HEK293 (cell line): Measurements from ENCODE around the gene STXBP3.
A peak's percentile ranks its signal among the peaks of the same experiment; 100 is the strongest.

Experiments
- BCL11B ChIP-seq: fragments of 450-650 bp; formaldehyde crosslinking; IDR thresholded peaks from 2 replicates; pipeline ENCODE4 v1.5.1; 2016; ENCODE audit warnings: low read depth, missing biosample characterization, missing genetic modification characterization
- IKZF3 ChIP-seq: fragments of 450-650 bp; IDR thresholded peaks from 2 replicates; pipeline ENCODE4 v1.5.0; 2018; ENCODE audit warnings: missing biosample characterization, mild to moderate bottlenecking, missing genetic modification characterization, moderate library complexity
- KLF1 ChIP-seq: fragments of 450-650 bp; formaldehyde crosslinking; IDR thresholded peaks from 2 replicates; pipeline ENCODE4 v1.5.1; 2016; ENCODE audit warnings: missing biosample characterization, missing genetic modification characterization
- KLF10 ChIP-seq: fragments of 450-650 bp; IDR thresholded peaks from 2 replicates; pipeline ENCODE4 v1.5.1; 2018; ENCODE audit warnings: missing biosample characterization, mild to moderate bottlenecking, missing genetic modification characterization
- KLF8 ChIP-seq: fragments of 450-650 bp; formaldehyde crosslinking; IDR thresholded peaks from 2 replicates; pipeline ENCODE4 v1.5.1; 2016; ENCODE audit warnings: missing biosample characterization, missing genetic modification characterization
- MEIS1 ChIP-seq: sonication (generic); formaldehyde crosslinking; IDR thresholded peaks from 2 replicates; pipeline ENCODE4 v1.8.1; 2022; ENCODE audit warnings: missing genetic modification reagents, mild to moderate bottlenecking, borderline replicate concordance
- OVOL3 ChIP-seq: fragments of 450-650 bp; formaldehyde crosslinking; IDR thresholded peaks from 2 replicates; pipeline ENCODE4 v1.5.1; 2016; ENCODE audit warnings: missing biosample characterization, missing genetic modification characterization
- SCRT2 ChIP-seq: fragments of 450-650 bp; formaldehyde crosslinking; IDR thresholded peaks from 2 replicates; pipeline ENCODE4 v1.5.1; 2016; ENCODE audit warnings: missing biosample characterization, missing genetic modification characterization
- SP3 ChIP-seq: fragments of 450-650 bp; formaldehyde crosslinking; IDR thresholded peaks from 2 replicates; pipeline ENCODE4 v1.5.1; 2016; ENCODE audit warnings: missing biosample characterization, missing genetic modification characterization
- YY2 ChIP-seq: fragments of 450-650 bp; formaldehyde crosslinking; IDR thresholded peaks from 2 replicates; pipeline ENCODE4 v1.5.1; 2016; ENCODE audit warnings: missing biosample characterization, missing genetic modification characterization
- ZBTB17 ChIP-seq: fragments of 450-650 bp; formaldehyde crosslinking; IDR thresholded peaks from 2 replicates; pipeline ENCODE4 v1.5.1; 2016; ENCODE audit warnings: missing biosample characterization, missing genetic modification characterization
- ZFP37 ChIP-seq: fragments of 450-650 bp; formaldehyde crosslinking; IDR thresholded peaks from 2 replicates; pipeline ENCODE4 v1.5.1; 2016; ENCODE audit warnings: missing biosample characterization, missing genetic modification characterization
- ZNF146 ChIP-seq: fragments of 450-650 bp; formaldehyde crosslinking; IDR thresholded peaks from 2 replicates; pipeline ENCODE4 v1.5.1; 2016; ENCODE audit warnings: missing biosample characterization, missing genetic modification characterization
- ZNF184 ChIP-seq: fragments of 450-650 bp; IDR thresholded peaks from 2 replicates; pipeline ENCODE4 v1.5.1; 2018; ENCODE audit warnings: missing biosample characterization, mild to moderate bottlenecking, missing genetic modification characterization
- ZNF19 ChIP-seq: fragments of 450-650 bp; formaldehyde crosslinking; IDR thresholded peaks from 2 replicates; pipeline ENCODE4; 2016; ENCODE audit warnings: missing biosample characterization, missing genetic modification characterization, low read depth
- ZNF211 ChIP-seq: fragments of 450-650 bp; formaldehyde crosslinking; IDR thresholded peaks from 2 replicates; pipeline ENCODE4 v1.5.1; 2016; ENCODE audit warnings: low read depth, missing biosample characterization, missing genetic modification characterization
- ZNF221 ChIP-seq: fragments of 450-650 bp; formaldehyde crosslinking; IDR thresholded peaks from 2 replicates; pipeline ENCODE4 v1.5.1; 2017; ENCODE audit warnings: missing biosample characterization, missing genetic modification characterization, borderline replicate concordance
- ZNF335 ChIP-seq: fragments of 450-650 bp; formaldehyde crosslinking; conservative IDR thresholded peaks from 2 replicates; pipeline ENCODE4 v1.5.1; 2016; ENCODE audit warnings: missing biosample characterization, missing genetic modification characterization
- ZNF394 ChIP-seq: fragments of 450-650 bp; formaldehyde crosslinking; IDR thresholded peaks from 2 replicates; pipeline ENCODE4 v1.5.1; 2016; ENCODE audit warnings: missing biosample characterization, missing genetic modification characterization, mild to moderate bottlenecking, moderate library complexity, borderline replicate concordance
- ZNF529 ChIP-seq: fragments of 450-650 bp; formaldehyde crosslinking; IDR thresholded peaks from 2 replicates; pipeline ENCODE4 v1.5.1; 2017; ENCODE audit warnings: missing genetic modification characterization, missing biosample characterization; ENCODE audit not compliant: insufficient replicate concordance
- ZNF555 ChIP-seq: fragments of 450-650 bp; formaldehyde crosslinking; conservative IDR thresholded peaks from 2 replicates; pipeline ENCODE4 v1.5.1; 2017; ENCODE audit warnings: missing biosample characterization, mild to moderate bottlenecking, missing genetic modification characterization, inconsistent platforms
- ZNF600 ChIP-seq: fragments of 450-650 bp; formaldehyde crosslinking; IDR thresholded peaks from 2 replicates; pipeline ENCODE4 v1.5.1; 2016; ENCODE audit warnings: missing biosample characterization, missing genetic modification characterization
- ZNF624 ChIP-seq: fragments of 450-650 bp; formaldehyde crosslinking; IDR thresholded peaks from 2 replicates; pipeline ENCODE4 v1.5.1; 2017; ENCODE audit warnings: missing biosample characterization, missing genetic modification characterization
- ZNF658 ChIP-seq: fragments of 450-650 bp; formaldehyde crosslinking; IDR thresholded peaks from 2 replicates; pipeline ENCODE4; 2016; ENCODE audit warnings: missing biosample characterization, missing genetic modification characterization
- ZNF660 ChIP-seq: fragments of 450-650 bp; IDR thresholded peaks from 2 replicates; pipeline ENCODE4 v1.5.1; 2018; ENCODE audit warnings: missing biosample characterization, mild to moderate bottlenecking, missing genetic modification characterization
- ZNF677 ChIP-seq: fragments of 450-650 bp; IDR thresholded peaks from 2 replicates; pipeline ENCODE4 v1.5.0; 2018; ENCODE audit warnings: missing biosample characterization, mild to moderate bottlenecking, missing genetic modification characterization, moderate library complexity
- ZNF707 ChIP-seq: fragments of 450-650 bp; formaldehyde crosslinking; IDR thresholded peaks from 2 replicates; pipeline ENCODE4 v1.5.1; 2016; ENCODE audit warnings: missing biosample characterization, missing genetic modification characterization
- ZNF776 ChIP-seq: fragments of 450-650 bp; formaldehyde crosslinking; IDR thresholded peaks from 2 replicates; pipeline ENCODE4 v1.5.0; 2017; ENCODE audit warnings: missing biosample characterization, missing genetic modification characterization, borderline replicate concordance
- ZNF785 ChIP-seq: fragments of 450-650 bp; formaldehyde crosslinking; IDR thresholded peaks from 2 replicates; pipeline ENCODE4 v1.5.1; 2016; ENCODE audit warnings: missing biosample characterization, missing genetic modification characterization
- ZNF792 ChIP-seq: fragments of 450-650 bp; formaldehyde crosslinking; IDR thresholded peaks from 2 replicates; pipeline ENCODE4 v1.5.1; 2016; ENCODE audit warnings: missing biosample characterization, missing genetic modification characterization
- ZNF830 ChIP-seq: fragments of 450-650 bp; IDR thresholded peaks from 2 replicates; pipeline ENCODE4 v1.5.0; 2018; ENCODE audit warnings: missing biosample characterization, missing genetic modification characterization, low read depth, mild to moderate bottlenecking, moderate library complexity
- ZSCAN16 ChIP-seq: fragments of 450-650 bp; formaldehyde crosslinking; IDR thresholded peaks from 2 replicates; pipeline ENCODE4 v1.5.1; 2016; ENCODE audit warnings: missing biosample characterization, missing genetic modification characterization
- TF ChIP-seq, protein P1 (sequence below): fragments of 450-650 bp; formaldehyde crosslinking; IDR thresholded peaks from 2 replicates; pipeline ENCODE4 v1.5.1; 2017; ENCODE audit warnings: missing biosample characterization, missing genetic modification characterization
- TF ChIP-seq, protein P2 (sequence below): fragments of 450-650 bp; formaldehyde crosslinking; IDR thresholded peaks from 2 replicates; pipeline ENCODE4 v1.5.1; 2016; ENCODE audit warnings: missing biosample characterization, missing genetic modification characterization
- TF ChIP-seq, protein P3 (sequence below): fragments of 450-650 bp; IDR thresholded peaks from 2 replicates; pipeline ENCODE4 v1.5.1; 2018; ENCODE audit warnings: missing biosample characterization, mild to moderate bottlenecking, missing genetic modification characterization
- TF ChIP-seq, protein P4 (sequence below): fragments of 450-650 bp; formaldehyde crosslinking; IDR thresholded peaks from 2 replicates; pipeline ENCODE4 v1.5.1; 2017; ENCODE audit warnings: missing biosample characterization, missing genetic modification characterization

STXBP3 gene

DNA sequence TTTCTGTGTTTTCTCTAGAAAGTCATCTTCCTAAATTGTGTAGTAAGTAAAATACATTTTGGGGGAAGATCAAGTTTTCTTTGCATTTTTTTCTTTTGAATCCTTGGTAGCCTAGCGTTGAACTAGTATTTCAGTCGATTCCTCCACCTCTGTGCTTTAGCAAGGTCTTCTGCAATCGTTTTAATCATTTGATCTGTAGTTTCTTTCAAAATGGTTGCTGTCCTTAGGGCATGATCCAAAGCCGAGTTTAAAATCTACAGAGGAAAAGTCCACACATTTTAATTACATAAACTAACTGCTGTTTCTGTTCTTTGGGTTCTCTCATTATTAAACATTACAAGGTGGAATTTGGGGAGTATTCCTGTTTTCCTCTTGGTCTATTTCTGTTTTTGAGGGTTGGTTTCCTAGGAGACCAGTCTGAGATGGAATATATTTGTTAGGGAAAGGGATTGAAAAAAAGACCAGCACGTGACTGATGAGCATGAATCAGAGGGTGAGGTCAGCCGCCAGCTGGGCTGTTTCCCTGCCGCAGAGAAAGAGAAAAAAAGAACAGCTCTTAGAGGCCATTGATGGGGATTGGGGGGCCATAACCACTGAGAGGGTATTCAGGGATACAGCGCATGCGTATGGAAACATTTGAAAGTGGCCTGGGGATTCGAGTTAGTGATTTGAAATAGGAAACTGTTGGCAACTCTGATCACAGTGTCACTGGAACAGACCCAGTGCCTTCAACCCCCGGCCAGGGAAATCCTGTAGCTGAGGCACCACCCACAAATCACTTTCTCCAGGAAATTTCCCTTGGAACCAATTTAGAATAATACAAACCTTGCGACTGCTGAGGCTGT is 69.8 kb downstream of the STXBP3 start (continued):
- TF ChIP-seq ZNF555 (tag by site-specific recombination) (no peak), ZNF184 (peak; percentile 65; the same call in 1 of the 2 replicates), YY2 (tag by site-specific recombination) (peak; percentile 45; the same call in 1 of the 2 replicates), ZNF600 (tag by site-specific recombination) (peak; percentile 90), ZNF221 (tag by site-specific recombination) (no peak), BCL11B (tag by site-specific recombination) (no peak), IKZF3 (tag by site-specific recombination) (peak; percentile 83), ZFP37 (tag by site-specific recombination) (no peak), MEIS1 (CRISPR knock-in tag) (no peak), ZNF529 (no peak), ZNF707 (no peak), KLF8 (no peak), ZNF660 (tag by site-specific recombination) (0 out of 2 replicates have a peak, but pooled peaks have one; percentile 51), ZBTB17 (tag by site-specific recombination) (peak; percentile 86), ZNF211 (tag by site-specific recombination) (no peak), KLF10 (tag by site-specific recombination) (no peak), ZNF830 (tag by site-specific recombination) (no peak), OVOL3 (no peak), ZNF792 (tag by site-specific recombination) (no peak), ZNF658 (tag by site-specific recombination) (no peak), ZNF335 (tag by site-specific recombination) (peak; percentile 46), SP3 (tag by site-specific recombination) (no peak), ZNF394 (tag by site-specific recombination) (no peak; the same call in 1 of the 2 replicates), ZNF776 (tag by site-specific recombination) (no peak), ZNF785 (no peak), ZNF624 (tag by site-specific recombination) (no peak), SCRT2 (tag by site-specific recombination) (no peak), ZSCAN16 (tag by site-specific recombination) (no peak), KLF1 (tag by site-specific recombination) (no peak), ZNF19 (tag by site-specific recombination) (no peak), ZNF146 (tag by site-specific recombination) (no peak), ZNF677 (tag by site-specific recombination) (peak; percentile 95)
- TF ChIP-seq, protein P1, sequence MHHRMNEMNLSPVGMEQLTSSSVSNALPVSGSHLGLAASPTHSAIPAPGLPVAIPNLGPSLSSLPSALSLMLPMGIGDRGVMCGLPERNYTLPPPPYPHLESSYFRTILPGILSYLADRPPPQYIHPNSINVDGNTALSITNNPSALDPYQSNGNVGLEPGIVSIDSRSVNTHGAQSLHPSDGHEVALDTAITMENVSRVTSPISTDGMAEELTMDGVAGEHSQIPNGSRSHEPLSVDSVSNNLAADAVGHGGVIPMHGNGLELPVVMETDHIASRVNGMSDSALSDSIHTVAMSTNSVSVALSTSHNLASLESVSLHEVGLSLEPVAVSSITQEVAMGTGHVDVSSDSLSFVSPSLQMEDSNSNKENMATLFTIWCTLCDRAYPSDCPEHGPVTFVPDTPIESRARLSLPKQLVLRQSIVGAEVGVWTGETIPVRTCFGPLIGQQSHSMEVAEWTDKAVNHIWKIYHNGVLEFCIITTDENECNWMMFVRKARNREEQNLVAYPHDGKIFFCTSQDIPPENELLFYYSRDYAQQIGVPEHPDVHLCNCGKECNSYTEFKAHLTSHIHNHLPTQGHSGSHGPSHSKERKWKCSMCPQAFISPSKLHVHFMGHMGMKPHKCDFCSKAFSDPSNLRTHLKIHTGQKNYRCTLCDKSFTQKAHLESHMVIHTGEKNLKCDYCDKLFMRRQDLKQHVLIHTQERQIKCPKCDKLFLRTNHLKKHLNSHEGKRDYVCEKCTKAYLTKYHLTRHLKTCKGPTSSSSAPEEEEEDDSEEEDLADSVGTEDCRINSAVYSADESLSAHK (tag by site-specific recombination): no peak
- TF ChIP-seq, protein P2, sequence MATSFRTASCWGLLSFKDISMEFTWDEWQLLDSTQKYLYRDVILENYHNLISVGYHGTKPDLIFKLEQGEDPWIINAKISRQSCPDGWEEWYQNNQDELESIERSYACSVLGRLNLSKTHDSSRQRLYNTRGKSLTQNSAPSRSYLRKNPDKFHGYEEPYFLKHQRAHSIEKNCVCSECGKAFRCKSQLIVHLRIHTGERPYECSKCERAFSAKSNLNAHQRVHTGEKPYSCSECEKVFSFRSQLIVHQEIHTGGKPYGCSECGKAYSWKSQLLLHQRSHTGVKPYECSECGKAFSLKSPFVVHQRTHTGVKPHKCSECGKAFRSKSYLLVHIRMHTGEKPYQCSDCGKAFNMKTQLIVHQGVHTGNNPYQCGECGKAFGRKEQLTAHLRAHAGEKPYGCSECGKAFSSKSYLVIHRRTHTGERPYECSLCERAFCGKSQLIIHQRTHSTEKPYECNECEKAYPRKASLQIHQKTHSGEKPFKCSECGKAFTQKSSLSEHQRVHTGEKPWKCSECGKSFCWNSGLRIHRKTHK (tag by site-specific recombination): no peak
- TF ChIP-seq, protein P3, sequence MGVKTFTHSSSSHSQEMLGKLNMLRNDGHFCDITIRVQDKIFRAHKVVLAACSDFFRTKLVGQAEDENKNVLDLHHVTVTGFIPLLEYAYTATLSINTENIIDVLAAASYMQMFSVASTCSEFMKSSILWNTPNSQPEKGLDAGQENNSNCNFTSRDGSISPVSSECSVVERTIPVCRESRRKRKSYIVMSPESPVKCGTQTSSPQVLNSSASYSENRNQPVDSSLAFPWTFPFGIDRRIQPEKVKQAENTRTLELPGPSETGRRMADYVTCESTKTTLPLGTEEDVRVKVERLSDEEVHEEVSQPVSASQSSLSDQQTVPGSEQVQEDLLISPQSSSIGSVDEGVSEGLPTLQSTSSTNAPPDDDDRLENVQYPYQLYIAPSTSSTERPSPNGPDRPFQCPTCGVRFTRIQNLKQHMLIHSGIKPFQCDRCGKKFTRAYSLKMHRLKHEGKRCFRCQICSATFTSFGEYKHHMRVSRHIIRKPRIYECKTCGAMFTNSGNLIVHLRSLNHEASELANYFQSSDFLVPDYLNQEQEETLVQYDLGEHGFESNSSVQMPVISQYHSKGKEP: no peak
- TF ChIP-seq, protein P4, sequence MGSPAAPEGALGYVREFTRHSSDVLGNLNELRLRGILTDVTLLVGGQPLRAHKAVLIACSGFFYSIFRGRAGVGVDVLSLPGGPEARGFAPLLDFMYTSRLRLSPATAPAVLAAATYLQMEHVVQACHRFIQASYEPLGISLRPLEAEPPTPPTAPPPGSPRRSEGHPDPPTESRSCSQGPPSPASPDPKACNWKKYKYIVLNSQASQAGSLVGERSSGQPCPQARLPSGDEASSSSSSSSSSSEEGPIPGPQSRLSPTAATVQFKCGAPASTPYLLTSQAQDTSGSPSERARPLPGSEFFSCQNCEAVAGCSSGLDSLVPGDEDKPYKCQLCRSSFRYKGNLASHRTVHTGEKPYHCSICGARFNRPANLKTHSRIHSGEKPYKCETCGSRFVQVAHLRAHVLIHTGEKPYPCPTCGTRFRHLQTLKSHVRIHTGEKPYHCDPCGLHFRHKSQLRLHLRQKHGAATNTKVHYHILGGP (tag by site-specific recombination): no peak
